ENCODE measurements around the gene SORT1. TPM values are rescaled to one million over a fixed set of nuclear protein-coding genes. Genes with fewer than 3 reads are reported as not detected.
A peak's percentile ranks its signal among the peaks of the same experiment; 100 is the strongest.

Gene SORT1
- polyA plus RNA-seq, 1 of the 3 experiments (the other 2 are of a cell fraction), result 8.5 TPM

DNA sequence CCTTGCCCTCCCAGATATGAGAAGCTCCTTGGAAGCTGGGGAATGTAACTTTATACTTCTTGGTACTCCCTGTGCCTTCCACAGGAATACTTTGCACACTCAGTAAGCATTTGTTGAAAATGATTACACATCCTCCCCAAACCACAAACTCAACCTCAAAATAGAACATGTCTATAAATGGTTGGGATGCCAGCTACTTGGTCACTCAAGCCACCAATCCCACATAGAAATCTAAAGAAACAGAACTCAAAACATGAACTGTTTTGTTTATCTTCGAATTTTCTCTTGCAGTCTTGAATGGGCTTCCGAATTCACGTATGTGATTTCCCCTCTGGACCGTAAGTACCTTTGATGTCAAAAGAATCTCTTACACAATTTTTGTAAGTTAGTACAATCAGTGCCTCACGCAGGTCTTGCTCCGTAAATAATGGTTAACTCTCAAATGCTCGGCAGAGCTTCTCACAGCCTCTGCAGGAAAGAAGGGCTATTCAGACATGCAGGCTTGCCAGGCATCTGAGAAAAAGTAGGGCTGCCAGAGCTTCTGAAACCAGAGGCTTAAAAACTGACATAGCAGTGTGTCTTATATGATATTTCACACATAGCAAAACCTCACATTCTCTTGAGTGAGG is 26.9 kb downstream of the SORT1 start:
- H3K4me1 ChIP-seq (ENCODE audit: control insufficient read depth in 1 of 2, insufficient read depth in 2 of 2, low read depth in 1 of 2, low read length in 1 of 2), result peaks cover 0 to 26% of the 10 kb centered on the region in 2 experiments; a peak in 1 of 4 replicates
- no peak for DNase-seq
- H3K4me2 ChIP-seq, result peak overlapping the region; percentile 67
- no peaks in the 10 kb centered on the region for H3K9me2 ChIP-seq
- no peaks in the 10 kb centered on the region for H3K27me3 ChIP-seq (ENCODE audit: insufficient read depth)
- peak overlapping the region in 1 of 2 experiments; percentile 27; a peak in 2 of 4 replicates for H3K4me3 ChIP-seq (ENCODE audit: low read depth in 2 of 2, low read length in 1 of 2)
- H2AFZ ChIP-seq (ENCODE audit: low read depth), result peak overlapping the region; percentile 45
- ChIA-PET CTCF (interaction anchor here (1.5 kb wide), 1 partner anchor 107 kb away, joined by 3 read pairs; no protein-coding TSS in a partner anchor), POLR2A (no interaction called here)
- H3K9me3 ChIP-seq, result no peaks in the 10 kb centered on the region
- peaks cover 0 to 5% of the 10 kb centered on the region in 2 experiments for H3K36me3 ChIP-seq (replicated peaks in 1 of 2; ENCODE audit: control insufficient read depth in 1 of 2, insufficient read depth in 2 of 2, low read length in 1 of 2)
- H3K9ac ChIP-seq, result peak overlapping the region; percentile 46
- peak overlapping the region; percentile 72 to 88; a peak in 3 of 4 replicates for H3K27ac ChIP-seq (ENCODE audit: low read depth in 2 of 2, low read length in 1 of 2)
- H3F3A ChIP-seq (replicated peaks; ENCODE audit: insufficient read depth), result peaks cover 32% of the 10 kb centered on the region
- peaks cover 38% of the 10 kb centered on the region; the same call in 1 of the 2 replicates for H3K79me2 ChIP-seq (ENCODE audit: insufficient read depth)
- no peaks in the 10 kb centered on the region for H4K20me1 ChIP-seq (ENCODE audit: insufficient read depth)
- WGBS (ENCODE audit: low lambda C conversion rate), result 67% methylated on average over 7 of the region's 7 CpGs
- TF ChIP-seq PBX3 (IDR thresholded peaks at IDR 0.05), result peak; percentile 37; the same call in 1 of the 2 replicates
- TF ChIP-seq TCF12 (IDR thresholded peaks at IDR 0.05), result peak; percentile 67
- no peak for TF ChIP-seq EZH2phosphoT487 (IDR thresholded peaks at IDR 0.05; ENCODE audit: borderline replicate concordance, low read depth)
- no peak for TF ChIP-seq GABPA (IDR thresholded peaks at IDR 0.05; ENCODE audit: low read depth)
- TF ChIP-seq MXI1 (IDR thresholded peaks at IDR 0.05; ENCODE audit: low read depth, low read length), result no peak
- TF ChIP-seq TAF1 (IDR thresholded peaks at IDR 0.05; ENCODE audit: borderline replicate concordance, low read depth, low read length), result no peak
- peak; percentile 46; the same call in 1 of the 2 replicates for TF ChIP-seq NFIC (IDR thresholded peaks at IDR 0.05; ENCODE audit: borderline replicate concordance)
- TF ChIP-seq IRF3 (IDR thresholded peaks at IDR 0.05; ENCODE audit: low read depth, low read length), result no peak
- no peak for TF ChIP-seq USF2 (IDR thresholded peaks at IDR 0.05; ENCODE audit: borderline replicate concordance, low read depth, low read length)
- no peak for TF ChIP-seq FOXJ3 (CRISPR knock-in tag; IDR thresholded peaks at IDR 0.05)
- TF ChIP-seq MAX (IDR thresholded peaks at IDR 0.05; ENCODE audit: low read depth), result 0 out of 2 replicates have a peak, but pooled peaks have one; percentile 50
- TF ChIP-seq MEF2A (IDR thresholded peaks at IDR 0.05; ENCODE audit: borderline replicate concordance, low read depth), result peak; percentile 96
- peak in 1 of 2 experiments; percentile 71; a peak in 1 of 4 replicates for TF ChIP-seq EP300 (IDR thresholded peaks at IDR 0.05; ENCODE audit: borderline replicate concordance in 1 of 2, low read depth in 1 of 2, low read length in 1 of 2)
- TF ChIP-seq JUND (IDR thresholded peaks at IDR 0.05), result peak; percentile 67
- TF ChIP-seq YY1 (IDR thresholded peaks at IDR 0.05; ENCODE audit: low read depth), result no peak
- TF ChIP-seq, protein P1, sequence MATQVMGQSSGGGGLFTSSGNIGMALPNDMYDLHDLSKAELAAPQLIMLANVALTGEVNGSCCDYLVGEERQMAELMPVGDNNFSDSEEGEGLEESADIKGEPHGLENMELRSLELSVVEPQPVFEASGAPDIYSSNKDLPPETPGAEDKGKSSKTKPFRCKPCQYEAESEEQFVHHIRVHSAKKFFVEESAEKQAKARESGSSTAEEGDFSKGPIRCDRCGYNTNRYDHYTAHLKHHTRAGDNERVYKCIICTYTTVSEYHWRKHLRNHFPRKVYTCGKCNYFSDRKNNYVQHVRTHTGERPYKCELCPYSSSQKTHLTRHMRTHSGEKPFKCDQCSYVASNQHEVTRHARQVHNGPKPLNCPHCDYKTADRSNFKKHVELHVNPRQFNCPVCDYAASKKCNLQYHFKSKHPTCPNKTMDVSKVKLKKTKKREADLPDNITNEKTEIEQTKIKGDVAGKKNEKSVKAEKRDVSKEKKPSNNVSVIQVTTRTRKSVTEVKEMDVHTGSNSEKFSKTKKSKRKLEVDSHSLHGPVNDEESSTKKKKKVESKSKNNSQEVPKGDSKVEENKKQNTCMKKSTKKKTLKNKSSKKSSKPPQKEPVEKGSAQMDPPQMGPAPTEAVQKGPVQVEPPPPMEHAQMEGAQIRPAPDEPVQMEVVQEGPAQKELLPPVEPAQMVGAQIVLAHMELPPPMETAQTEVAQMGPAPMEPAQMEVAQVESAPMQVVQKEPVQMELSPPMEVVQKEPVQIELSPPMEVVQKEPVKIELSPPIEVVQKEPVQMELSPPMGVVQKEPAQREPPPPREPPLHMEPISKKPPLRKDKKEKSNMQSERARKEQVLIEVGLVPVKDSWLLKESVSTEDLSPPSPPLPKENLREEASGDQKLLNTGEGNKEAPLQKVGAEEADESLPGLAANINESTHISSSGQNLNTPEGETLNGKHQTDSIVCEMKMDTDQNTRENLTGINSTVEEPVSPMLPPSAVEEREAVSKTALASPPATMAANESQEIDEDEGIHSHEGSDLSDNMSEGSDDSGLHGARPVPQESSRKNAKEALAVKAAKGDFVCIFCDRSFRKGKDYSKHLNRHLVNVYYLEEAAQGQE (IDR thresholded peaks at IDR 0.05; ENCODE audit: low read depth, low read length), result no peak
- TF ChIP-seq RXRA (IDR thresholded peaks at IDR 0.05; ENCODE audit: borderline replicate concordance, low read depth), result peak; percentile 52; the same call in 1 of the 2 replicates
- no peak for TF ChIP-seq RFX5 (IDR thresholded peaks at IDR 0.05; ENCODE audit: low read length)
- no peak for TF ChIP-seq SMC3 (IDR thresholded peaks at IDR 0.05; ENCODE audit: low read depth, low read length)
- TF ChIP-seq USF1 (IDR thresholded peaks at IDR 0.05; ENCODE audit: borderline replicate concordance, low read depth), result no peak
- no peak for TF ChIP-seq GATA2 (CRISPR knock-in tag; IDR thresholded peaks at IDR 0.05)
- TF ChIP-seq POLR2AphosphoS5 (IDR thresholded peaks at IDR 0.05; ENCODE audit: low read depth, low read length), result peak; percentile 44; the same call in 1 of the 2 replicates
- TF ChIP-seq SIN3A (IDR thresholded peaks at IDR 0.05; ENCODE audit: borderline replicate concordance, low read depth, low read length), result no peak
